Brain pericyte (primary cell): ENCODE results near the gene ERGIC2.
"Not testable (repeated sequence)": the region's sequence is repeated elsewhere in the genome, so short reads cannot be mapped to it uniquely, and the experiment has no call there.

Experiments
- DNase-seq: peaks from one replicate; pipeline ENCODE4 v3.0.0-alpha.2; 2012; ENCODE audit warnings: low read depth, low spot score

The ERGIC2 gene

GRCh38 chr12:29301114-29301513, 79.9 kb downstream of the ERGIC2 start:
- no peak for DNase-seq

GRCh38 chr12:29299633-29300032, 81.3 kb downstream of the ERGIC2 start:
- DNase-seq, result no peak

GRCh38 chr12:29291226-29291625, 89.7 kb downstream of the ERGIC2 start:
- no peak for DNase-seq

GRCh38 chr12:29290475-29290874, 90.5 kb downstream of the ERGIC2 start:
- not testable (repeated sequence) for DNase-seq

- no peak for DNase-seq
These were observed 92.9 kb downstream of the ERGIC2 start for GRCh38 chr12:29288031-29288430.

- no peak for DNase-seq
These were observed 93.3 kb downstream of the ERGIC2 start for GRCh38 chr12:29287622-29288021.
